H54 (cell line): Measurements from ENCODE around the gene KIF17.

ENCODE experiments used
- DNase-seq: peaks from one replicate; pipeline ENCODE4 v3.0.0; 2011; ENCODE audit warnings: low spot score, mixed read lengths; ENCODE audit not compliant: insufficient read length
- FAIRE-seq: peaks from 3 replicates; lab custom pipeline; 2011; peaks lifted over from hg19 to GRCh38; lab: Jason Lieb, UNC
- POLR2A ChIP-seq: IDR thresholded peaks from 2 replicates; pipeline ENCODE4 v1.6.1; 2011; ENCODE audit warnings: low read depth, mild to moderate bottlenecking, low read length

The KIF17 gene

DNA sequence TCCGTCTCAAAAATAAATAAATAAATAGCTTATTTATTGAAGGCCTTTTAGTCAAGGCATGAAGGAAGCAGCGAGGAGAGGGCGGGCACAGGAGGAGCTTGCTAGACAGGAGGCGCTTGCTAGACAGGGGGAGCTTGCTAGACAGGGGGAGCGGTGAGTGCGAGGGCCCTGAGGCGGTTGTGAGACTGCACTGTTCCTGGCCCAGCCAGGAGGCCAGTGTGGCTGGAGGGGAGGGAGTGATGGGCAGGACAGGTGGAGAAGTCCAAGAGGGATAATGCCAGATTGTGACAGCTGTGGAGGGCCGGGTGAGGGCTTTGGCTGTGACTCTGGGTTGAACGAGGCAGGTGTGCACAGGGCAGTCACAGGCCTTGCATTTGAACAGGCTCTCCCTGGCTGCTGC is 18.2 kb downstream of the KIF17 start:
- DNase-seq, result no peak
- TF ChIP-seq POLR2A, result no peak
- FAIRE-seq, result no peak

DNA sequence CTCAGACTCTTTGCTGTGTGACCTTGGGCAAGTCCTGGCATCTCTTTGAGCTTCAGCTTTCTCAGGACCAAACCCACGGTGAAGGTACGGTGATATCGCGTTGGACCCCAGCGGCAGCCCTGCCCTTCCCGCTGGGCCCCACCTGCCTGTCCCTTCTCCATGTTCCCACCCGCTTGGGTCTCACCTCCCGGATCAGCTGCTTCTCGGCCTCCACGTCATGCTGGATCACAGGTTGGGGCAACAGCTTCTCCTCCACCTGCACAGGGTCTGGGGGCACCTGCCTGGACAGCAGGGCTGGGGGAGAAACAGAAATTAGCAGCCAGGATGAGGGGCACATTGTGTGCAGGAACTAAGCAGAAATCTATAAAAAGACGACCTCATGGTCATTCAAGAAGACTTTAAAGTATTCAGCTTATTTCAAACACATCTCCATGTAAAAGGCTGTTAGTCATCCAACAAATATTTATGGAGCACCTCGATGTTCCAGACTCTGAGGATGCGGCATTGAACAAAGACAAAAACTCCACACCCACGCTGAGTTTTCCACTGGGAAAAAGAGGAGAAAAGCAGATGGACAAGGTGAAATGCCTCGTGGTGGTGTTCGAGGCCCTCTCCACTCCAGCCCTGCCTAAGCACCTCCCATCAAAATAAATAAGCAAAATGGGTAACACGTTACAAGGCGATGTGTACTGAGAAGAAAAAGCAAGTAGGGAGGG is 19.5 kb downstream of the KIF17 start:
- no peak for TF ChIP-seq POLR2A
- no peak for FAIRE-seq
- DNase-seq, result peak; percentile 34

DNA sequence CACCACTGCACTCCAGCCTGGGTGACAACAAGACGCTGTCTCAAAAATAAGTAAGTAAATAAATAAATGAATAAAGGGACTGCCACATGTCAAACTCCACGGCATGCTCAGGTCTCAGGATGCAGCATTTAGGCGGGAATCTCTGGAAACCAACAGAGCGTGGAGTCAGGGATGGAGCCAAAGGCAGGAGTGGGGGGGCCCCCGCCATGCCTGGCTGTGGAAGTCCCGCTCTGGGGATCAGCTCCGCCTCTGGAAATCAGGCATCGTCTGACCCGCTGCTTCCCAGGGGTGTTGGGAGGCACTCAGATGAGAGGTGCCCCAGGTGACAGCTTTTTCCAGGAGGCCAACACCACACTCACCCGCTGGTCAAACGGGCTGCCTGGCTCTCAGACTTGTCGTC is 20.2 kb downstream of the KIF17 start:
- TF ChIP-seq POLR2A, result no peak
- DNase-seq (no peak), FAIRE-seq (no peak)

DNA sequence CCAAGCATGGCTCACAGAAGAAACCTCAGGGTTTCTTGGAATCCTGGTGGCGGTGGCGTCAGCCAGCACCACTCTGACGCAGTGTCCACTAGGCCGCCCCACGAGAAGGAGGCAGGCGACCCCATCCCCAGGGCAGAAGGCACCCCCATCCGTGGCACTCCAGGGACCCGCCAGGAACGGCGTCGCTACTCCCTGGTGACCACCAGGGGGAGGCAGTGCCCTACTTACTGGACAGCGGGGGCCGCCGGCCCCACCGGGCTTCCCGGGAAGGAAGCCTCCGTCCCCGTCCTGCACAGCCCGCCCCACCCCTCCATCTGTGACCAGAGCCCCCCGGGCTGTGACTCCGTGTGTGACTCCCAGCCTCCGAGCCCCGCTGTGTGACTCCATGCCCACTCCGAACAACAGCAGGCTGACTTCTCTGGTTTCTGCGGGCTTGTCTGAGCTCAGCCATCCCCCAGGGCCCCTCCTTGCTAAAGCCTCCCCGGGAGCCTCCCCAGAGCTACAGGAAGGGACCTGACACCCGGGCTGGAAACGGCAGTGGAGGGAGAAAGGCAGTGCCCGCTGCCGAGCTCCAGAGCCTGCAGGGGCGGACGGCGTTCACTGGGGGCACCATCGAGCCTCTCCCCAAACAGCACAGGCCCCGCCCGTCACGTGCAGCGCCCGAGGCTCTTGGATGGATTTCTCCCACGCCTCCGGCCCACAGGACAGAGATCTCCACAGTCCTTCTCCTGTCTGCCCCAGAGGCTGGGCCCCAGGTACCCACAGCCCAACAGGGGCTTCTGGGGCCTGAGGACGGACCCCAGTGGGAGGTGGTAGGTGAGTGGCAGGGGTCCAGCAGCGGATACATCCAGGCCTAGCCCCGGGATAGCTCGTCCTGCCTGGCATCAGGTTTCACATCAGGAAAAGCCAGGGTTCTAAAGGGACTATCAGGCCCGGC is 21.1 kb downstream of the KIF17 start:
- no peak for TF ChIP-seq POLR2A
- peak; percentile 87 for DNase-seq
- FAIRE-seq, result no peak

DNA sequence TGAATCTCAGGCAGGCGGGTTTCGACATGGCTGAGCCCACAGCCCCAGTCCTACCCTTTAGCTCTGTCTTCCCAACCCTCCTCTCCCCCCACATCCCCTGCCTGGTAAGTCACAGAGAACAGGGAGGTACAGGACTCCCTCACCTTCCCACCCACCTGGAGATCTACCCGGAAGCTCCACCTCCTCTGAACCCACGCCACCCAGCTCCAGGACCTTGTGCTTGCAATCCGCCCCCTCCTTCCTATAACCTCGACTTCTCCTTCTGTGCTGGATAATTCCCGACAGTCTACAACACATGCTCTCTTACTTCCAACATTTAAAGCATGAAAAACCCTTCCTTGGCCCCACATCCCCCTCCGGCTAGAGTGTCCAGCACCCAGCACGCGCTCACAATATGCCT is 22.3 kb downstream of the KIF17 start:
- FAIRE-seq (no peak), DNase-seq (no peak)
- no peak for TF ChIP-seq POLR2A

DNA sequence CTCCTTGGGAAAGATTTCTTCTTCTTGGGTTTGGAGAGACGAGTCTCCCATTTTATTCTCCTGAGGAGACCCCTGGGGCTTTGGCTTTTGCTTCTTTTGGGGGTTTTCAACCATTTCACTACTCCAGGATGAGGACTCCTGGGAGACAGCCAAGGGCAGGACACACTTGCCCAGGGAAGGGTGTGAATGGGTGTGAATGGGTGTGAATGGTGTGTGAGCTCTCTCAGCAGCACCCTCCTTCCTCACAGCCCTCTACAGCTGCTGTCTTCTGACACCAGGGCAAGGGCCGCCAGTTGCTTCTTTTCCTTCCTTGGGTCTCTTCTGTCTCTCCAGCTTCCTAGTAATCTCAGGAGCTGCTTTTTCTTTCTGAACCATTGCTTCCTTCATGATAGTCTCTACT is 24.2 kb downstream of the KIF17 start:
- FAIRE-seq (no peak), DNase-seq (no peak)
- TF ChIP-seq POLR2A, result no peak

DNA sequence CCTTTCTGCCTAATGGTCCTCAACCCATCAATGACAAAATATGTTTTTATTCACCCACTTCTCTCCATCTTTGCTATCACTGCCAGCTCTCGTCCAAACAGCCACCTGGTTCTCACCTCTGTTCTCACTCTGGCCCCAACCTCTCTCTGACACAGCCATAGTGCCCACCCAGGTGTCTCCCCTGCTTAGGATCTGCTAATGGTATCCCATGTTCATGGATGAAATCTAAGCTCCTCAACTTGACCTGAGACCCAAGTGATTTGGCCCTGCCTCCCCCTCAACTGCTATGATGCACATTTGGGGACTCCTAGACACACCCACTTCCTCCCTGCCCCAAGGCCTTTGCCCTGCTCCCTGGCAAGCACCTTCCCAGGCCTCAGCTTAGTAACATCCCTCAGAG is 25.9 kb downstream of the KIF17 start:
- no peak for TF ChIP-seq POLR2A
- FAIRE-seq, result no peak
- no peak for DNase-seq

DNA sequence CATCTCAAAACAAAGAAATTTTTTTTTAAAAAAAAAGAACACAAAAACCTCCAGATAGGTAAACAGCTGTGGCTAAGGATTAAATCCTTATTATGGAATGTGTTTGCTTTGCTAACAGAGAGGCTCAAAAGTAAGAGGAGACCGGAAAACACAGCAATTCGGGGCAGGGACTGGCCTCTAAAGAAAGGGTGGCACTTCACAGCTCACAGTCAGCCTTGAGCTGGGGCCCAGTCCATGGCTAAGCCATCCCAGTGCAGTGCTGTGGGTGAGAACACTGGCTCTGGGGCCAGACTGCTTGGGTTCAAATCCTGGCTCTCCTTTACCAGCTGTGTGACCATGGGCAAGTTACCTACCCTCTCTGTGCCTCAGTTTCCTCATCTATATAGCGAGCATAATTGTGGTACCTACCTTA is 28.2 kb downstream of the KIF17 start:
- FAIRE-seq (no peak), DNase-seq (no peak)

DNA sequence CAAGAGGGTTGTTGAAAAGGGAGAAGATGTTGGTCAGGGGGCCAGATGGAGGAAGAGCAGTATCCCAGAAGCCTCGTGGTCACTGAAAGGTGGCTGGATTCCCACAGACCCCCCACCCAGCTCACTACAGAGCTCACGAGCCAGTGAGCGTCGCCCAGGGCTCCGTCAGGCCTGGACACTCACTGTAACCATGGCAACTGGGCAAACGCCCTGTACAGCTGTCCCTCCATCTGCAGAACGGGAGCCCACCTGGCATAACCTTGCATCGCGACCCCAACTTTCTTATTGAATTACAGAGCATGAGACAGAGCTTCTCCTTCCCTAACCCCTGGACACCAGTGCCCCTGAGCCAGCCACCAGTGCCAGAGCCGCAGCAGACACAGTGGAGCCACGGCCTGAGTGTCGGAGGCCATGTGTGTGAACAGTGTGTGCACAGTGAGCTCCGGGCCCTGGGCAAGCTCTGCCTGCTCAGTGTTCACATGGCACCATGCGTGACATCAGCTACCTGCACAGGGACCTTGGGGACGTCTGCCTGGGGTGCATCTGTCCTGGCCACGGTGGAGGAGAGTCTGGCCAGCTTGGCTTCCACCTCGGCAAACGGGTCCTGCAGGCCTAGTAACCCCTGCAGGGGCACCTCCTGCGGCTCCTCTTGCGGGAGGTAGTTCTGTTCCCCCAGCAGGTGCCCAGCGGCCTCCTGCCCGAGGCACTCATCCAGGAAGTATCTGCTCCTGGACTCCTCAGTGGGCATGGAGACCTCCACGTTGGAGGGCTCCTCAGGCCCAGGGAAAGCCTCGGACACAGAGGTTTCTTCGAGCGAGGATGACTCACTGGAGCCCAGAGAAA is 30.7 kb downstream of the KIF17 start:
- DNase-seq (no peak), FAIRE-seq (no peak)
- TF ChIP-seq POLR2A, result no peak

More for the DNA sequence above, 28.2 kb downstream of the KIF17 start:
- no peak for TF ChIP-seq POLR2A

DNA sequence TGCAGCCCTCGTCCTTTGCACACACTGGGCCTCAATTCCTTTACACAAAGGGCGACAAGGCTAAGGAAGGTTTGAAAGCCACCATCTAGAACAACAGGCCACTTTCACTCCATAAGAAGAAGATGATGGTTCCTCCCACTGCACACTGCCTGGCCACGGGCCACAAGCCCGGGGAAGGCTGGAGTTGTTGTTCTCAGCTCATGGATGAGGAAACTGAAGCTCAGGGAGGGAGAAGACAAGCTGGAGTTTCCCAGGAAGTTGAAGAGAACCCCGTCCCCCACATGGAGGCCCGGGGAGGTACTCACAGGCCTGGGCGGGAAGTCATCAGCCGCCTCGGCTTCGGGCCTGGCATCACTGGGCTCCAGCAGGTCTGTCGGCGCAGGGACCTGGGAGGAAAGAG is 32.1 kb downstream of the KIF17 start:
- no peak for TF ChIP-seq POLR2A
- FAIRE-seq (no peak), DNase-seq (no peak)

DNA sequence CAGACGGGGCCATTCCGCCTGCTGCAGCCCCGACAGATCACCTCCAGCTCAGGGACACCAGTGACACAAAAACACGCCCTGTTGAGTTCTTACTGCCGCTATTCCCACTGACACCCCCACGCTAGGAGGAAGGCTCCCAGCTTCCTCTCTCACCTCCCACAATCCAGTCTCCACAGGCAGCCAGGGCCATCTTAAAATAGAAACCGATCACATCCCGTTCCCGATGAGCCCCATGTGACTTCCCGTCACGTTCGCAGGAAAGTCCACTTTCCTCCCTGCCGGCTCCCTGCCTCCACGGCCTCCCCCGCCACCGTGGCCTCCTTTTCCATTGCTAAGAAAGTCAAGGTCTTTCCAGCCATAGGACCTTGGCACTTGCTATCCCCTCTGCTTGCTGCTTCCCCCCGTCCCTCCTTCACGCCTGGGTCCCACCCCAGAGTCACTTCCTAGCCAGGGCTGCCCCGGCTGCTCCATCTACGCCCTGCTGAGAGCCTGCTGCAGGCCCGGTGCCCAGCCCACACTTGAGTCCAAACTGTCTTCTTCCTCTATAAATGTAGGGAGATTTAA is 32.6 kb downstream of the KIF17 start:
- FAIRE-seq (no peak), DNase-seq (no peak)

DNA sequence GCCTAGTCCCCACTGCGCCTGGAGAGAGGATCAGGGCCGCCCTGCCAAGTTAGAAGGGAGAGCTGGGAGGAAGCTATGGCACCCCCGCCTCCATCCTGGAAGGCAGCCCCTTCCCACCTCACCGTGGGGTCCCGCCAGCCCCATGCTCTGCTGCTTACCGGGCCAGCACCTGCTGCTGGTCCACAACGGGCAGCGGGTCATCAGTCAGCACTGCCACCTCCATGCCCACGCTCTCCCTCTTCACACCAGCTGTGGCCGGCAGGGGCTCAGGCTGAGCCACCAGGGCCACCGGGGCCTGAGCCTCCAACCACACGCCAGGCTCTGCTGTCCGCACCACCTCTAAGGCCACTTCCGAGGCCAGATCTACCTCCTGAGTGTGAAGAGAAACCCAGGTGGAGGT is 33.2 kb downstream of the KIF17 start:
- FAIRE-seq, result no peak
- TF ChIP-seq POLR2A, result no peak
- no peak for DNase-seq

More for the DNA sequence above, 32.6 kb downstream of the KIF17 start:
- no peak for TF ChIP-seq POLR2A

DNA sequence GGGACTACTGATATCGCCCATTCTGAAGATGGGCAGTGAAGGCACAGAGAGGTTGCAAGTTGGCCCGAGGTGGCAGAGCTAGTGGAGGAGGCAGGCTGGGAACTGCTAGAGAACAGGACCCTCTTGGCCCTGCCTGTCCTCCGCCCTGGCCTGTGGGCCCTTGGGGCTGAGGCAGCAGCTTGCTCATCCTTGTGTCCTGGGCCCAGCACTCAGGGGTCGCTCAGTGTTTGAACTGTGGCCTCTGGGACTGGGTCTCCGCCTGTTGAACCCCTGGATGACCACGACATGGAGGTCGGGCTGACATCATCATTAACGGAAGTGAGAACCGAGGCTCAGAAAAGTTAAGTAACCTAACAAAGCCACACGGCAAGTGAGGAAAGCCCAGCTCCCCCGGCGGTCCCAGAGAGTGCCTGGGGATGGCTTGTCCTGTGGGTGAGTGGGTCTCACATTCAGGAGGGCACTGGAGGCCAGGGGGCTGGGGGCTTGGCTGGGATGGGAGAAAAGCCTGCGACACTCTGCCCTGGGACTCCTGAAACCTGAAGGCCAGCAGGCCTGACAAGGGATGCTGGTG is 33.7 kb downstream of the KIF17 start:
- FAIRE-seq, result no peak

More for the DNA sequence above, 33.7 kb downstream of the KIF17 start:
- no peak for TF ChIP-seq POLR2A
- no peak for DNase-seq
